Skin of body (tissue), 2 donors: ENCODE measurements around the gene PTPRD. TPM values are rescaled to one million over a fixed set of nuclear protein-coding genes. Genes with fewer than 3 reads are reported as not detected.

Experiments used
- DNase-seq: peaks from one replicate; lab custom pipeline; 2025; lab: John Stamatoyannopoulos, UW
- total RNA-seq: library from RNA; depleted of rRNA; stranded (reverse); fragments of >200 nt; gene quantifications from one replicate; pipeline ENCODE4 v1.2.3, GENCODE V29; 2014

PTPRD gene
- total RNA-seq, 1 donor from 2014 or later = 29.9 TPM

DNA sequence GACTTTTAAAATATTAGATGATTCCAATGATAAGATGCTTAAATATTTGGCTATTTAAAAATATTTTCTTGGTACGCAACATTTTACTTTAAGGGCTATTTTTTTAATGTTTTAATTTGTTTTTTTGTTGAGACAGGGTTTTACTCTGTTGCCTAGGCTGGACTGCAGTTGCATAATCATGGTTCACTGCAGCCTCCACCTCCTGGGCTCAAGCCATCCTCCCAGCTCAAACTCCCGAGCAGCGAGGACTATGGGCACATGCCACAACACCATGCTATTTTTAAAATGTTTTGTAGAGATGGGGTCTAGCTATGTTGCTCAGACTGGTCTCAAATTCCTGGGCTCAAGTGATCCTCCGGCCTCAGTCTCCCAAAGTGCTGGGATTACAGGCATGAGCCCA lies 1963.0 kb downstream of the PTPRD start:
- no peak for DNase-seq

DNA sequence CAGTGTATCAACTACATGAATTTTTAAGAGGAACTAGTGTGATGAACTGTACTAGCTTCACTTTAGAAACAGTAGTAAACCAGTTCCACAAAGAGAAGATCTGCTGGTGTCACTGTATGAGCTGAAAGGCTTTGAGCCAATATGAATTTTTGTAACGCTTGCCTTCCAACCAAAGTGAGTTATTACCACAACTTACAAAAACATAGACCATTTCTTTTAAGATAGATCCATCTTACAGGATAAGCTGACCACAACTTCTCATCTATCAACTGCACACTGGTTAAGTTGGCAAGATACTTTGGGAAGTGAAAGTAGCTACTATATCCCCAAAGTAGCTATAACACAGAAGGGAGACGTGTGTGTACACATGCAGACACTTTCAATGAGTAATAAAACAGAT lies 1963.6 kb downstream of the PTPRD start:
- no peak for DNase-seq

DNA sequence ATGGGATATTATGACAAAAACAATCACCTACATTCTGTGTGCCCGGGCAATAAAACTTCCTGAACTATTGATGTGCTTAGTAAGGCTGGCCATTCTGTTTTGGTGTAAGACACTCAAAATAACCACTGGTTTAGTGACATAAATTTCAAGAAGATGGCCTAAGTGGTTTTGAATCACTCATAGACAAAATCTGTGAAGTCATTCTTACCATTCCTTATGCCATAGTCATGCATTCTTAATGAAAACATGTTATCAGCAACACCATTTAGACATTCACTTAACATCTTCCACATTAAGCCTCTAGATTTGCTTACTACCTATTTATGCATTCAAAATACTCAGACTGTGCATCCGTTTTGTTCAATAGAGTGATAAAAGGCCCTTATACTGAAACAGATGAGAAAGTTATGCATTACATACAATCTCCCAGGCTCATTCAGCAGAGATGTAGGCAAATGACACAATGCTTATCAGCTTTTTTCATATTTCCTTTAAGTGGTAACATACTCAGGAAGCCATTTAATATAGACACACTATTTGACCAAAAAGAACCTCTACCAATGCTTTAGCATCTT lies 1964.4 kb downstream of the PTPRD start:
- no peak for DNase-seq

DNA sequence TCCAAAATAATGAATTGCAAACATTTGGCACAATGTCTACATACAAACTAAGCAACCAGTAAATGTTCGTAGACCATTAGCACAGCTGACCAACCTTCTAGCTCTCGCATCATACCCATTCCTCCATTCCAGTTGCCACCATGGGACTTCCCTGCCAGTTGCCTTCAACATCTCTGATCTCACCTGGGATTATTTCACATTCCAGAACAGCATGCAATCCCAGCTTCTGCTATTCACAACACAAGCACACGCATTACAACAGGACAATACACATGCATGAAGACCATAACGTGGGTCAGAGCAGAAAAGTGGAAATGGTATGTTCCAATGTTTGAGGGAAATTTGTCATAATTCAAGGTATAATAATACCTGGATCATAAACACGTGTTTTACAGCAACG lies 1965.0 kb downstream of the PTPRD start:
- no peak for DNase-seq

DNA sequence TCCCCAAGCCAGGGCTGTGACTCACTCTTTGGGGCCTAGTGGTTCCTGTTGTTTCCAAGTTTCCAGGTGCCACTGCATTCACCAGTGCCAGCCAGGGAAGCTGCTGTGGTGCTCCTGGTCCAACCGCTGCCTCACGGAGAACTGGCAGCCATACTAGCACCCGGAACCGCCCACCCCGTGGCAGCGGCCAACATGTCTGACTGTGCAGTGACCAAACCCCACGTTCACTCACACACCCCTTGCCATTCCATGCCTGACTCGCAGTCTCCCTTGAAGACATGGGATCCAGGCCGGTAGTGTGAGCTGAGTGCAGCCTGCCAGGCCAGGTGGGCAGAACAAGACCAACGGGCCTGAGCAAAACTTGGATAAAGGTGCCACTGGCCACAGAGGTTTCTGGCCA lies 1968.2 kb downstream of the PTPRD start:
- no peak for DNase-seq

DNA sequence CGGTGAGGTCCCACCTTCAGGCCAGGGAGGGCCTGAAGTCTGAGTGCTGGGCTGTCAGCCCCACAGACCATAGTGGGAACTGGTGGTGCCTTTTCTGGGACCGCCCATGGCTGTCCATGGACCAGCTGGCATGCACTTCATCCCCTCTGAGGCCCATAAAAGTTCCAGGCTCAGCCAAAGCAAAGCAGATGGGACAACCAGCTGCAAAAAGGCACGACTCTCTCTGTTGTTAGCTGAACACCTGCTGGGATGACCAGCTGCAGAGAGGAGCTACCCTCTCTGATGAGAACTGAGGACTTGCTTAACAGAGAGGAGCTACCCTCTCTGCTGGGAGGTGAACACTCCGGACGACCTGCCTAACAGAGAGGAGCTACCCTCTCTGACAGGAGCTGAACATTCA lies 1968.9 kb downstream of the PTPRD start:
- no peak for DNase-seq

DNA sequence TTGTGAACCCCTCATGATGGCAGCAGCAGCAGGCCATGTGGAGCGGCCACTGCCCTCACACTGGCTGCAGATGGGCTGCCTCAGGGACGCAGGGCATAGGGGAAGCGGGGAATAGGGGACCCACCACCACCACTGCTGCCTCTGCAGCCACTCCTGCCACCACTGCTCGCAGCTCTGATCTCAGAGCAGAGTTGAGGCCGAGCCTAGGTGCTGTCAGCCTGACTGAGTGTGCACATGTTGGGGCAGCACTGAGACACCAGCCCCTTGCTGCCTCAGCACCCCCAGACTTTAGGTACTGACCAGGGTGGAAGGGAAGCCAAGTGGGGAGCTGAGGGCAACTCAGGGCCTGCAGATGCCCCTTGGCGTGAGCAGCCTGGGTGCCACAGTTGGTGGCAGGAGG lies 1969.3 kb downstream of the PTPRD start:
- DNase-seq = no peak

DNA sequence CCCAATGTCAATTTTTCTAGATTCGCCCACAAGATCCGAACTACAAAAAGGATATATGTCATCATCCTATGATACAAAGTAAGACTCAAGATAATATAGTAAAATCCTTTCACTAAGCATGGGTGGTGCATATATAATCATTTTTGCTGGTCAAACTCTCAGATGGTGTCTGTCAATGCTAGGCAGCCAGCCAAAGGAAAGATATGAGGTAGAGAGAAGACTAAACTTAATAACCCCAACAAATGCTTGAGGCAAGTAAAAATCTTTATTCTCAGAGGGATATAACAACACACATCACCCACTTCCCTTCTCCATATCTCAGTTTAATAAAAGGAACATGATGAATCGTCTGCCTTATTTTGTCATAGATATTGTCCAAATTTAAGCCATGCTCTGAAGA lies 1972.0 kb downstream of the PTPRD start:
- no peak for DNase-seq

DNA sequence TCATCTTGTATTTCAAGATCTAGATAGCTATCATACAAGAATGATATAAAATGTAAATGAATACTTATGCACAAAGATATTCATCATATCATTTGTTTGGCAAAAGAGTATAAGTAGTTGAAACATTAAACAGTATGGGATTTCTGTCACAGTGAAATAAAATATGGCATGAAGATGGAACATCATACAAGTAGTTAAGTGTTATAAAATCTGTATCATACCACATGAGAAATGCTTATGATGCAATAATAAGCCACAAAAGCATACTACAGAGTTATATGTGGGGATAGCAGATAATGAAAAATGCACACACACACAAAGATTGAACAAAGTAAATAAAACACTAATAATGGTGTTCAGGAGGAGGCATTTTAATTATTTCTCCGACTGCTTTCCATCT lies 1975.2 kb downstream of the PTPRD start:
- DNase-seq = peak; percentile 19

DNA sequence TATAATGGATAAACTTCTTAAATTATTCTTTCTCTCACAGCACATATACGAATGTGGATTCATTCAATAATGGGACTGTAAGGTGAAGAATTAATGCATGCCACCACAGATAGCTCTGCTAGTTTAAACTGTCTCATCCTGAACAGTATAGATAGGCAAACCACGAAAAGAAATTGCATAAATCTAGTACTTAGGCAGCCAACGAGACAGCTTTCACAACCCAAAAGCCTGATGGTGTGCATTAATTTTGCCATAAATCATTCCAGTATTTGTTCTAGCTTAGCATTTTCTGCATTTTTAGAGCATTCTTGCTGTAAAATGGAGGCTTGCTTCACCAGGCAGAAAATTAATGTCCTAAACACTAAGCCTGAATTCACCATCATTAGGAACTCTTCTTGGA lies 1979.0 kb downstream of the PTPRD start:
- peak; percentile 20 for DNase-seq

DNA sequence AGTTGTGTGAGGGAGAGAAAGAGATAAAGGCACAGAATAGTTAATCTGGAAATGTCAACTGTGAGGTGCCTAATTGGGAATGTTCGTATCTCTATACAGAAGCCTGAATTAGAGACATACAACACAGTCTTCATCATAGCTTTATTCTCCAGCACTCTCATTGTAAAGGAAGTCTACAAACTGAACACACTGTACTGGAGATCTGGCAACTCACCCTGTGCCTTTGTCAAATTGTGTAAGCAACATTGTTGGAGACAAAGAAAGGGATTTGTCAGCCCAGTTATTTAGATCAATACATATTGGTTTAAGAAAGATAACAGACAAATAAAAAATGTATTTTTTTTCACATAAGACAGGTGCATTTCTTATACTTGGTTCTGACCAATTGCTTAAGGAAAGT lies 1980.3 kb downstream of the PTPRD start:
- no peak for DNase-seq

DNA sequence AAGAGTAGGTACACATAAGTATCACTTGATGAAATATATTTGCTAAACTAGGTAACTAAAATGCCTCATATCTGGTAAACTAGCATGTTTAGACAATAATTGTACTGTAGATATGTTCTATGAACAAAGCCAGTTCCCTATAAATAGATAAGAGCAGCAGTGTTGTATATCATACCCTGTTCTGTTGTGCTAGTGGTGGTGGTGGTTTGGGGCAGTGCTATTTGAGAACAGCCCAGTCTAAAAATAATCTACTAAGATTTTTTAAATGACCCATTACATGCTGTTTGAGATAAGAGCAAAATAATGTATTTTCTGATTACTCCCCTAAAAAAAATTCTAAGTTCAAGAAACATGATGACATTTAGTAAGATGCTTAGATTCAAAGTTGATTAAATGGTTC lies 1984.0 kb downstream of the PTPRD start:
- DNase-seq = no peak

DNA sequence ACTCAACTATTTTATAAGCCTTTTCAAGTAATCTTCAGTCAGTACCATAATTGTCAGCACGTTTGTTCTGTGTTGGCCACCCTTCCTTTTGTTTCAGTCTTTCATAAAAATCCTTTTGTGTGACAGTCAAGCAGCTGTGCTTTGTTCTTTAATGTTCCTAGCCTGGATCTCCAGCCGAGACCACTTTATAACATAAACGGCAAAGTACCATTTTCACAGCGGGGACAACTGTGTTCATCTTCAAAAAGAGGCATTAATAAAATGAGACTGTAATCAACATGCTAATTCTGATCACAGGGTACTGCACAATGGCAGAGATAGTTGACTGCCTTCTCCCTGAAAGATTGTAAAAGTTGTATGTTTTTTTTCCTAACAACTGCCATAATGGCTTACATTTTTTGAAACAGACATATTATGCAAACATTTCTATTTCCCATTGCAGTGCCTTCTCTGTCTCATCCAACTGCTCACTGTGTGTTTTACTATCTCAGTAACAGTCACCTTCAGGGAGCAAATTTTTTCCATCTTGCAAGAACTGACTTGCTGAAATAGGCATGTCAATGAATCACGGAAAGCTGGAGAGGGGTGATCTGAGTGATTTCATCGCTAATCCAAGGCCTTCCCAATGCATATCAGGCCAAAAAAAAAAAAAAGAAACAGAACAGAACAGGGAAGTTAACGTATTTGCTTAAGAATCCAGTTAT lies 1984.7 kb downstream of the PTPRD start:
- DNase-seq = peak; percentile 40

DNA sequence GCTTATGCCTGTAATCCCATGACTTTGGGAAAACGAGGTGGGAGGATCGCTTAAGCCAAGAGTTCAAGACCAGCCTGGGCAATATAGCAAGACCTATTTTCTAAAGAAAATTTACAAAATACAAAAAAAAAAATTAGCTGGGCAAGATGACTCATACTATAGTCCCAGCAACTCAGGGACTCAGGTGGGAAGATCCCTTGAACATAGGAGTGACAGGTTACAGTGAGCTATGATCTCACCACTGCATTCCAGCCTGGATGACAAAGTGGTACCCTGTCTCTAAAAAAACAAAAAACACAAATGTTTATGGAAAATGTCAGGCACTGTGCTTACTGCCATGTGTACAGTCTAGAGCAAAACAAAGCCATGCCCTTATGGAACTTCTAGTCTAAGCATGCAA lies 1989.9 kb downstream of the PTPRD start:
- DNase-seq = no peak

DNA sequence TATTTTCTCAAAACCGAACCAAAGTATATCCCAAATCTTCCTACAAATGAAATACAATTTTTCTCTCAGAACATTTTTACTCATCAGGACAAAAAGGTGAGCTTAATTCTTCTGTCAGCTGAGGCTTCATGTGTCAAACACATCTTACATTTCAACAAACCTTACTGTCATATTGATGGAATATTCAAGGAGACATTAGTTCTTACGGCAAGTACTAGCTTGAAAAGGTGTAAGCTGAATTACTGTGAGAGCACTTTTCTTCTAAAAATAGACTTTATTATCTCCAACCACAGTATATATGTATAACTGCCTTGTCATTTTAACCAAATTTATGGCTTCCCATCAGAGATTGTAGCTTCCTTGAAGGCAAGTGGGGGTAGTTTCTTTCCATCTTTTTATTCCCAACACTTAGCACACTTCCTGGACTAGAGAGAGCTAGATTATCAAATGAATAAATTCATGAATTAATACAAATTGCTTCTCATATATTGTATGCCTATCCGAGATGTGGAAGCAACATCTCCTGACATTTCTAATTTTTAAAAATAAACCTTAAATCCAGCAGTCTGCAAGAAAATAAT lies 1990.5 kb downstream of the PTPRD start:
- no peak for DNase-seq

DNA sequence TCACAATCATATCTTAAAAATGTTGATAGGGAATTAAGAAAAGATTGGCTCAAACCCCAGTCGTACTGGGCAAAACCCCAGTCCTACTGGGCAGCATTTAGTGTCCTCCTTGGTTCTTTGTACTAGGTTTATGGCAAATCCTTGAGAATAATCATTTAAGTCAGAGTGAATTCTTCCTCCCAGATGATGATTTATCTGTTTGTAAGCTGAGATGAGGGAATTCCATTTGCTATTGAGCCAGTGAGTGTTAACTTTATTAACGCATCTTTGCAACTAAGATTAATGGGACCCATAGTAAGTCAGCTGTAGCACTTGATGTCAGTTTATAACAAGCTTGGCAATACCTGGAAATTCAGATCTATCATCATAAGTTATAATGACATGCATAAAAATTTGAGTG lies 1991.4 kb downstream of the PTPRD start:
- no peak for DNase-seq

DNA sequence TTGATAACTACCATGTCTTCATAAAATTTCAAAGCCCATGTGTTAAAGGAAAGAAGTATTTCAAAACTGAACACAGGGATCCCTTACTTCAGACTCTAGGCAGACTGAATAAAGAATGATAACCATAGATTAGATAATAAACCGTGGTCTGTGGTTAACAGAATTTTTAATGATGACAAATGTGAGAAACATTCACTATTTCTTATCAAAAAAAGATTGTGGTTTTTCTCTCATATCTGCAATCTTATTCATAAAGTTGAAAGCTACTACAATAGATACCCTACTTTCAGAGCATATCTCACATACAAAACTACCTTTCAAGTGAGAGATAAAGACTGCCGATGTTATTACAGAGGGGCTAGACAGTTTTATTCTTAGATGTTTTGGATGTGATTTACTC lies 1996.4 kb downstream of the PTPRD start:
- no peak for DNase-seq

DNA sequence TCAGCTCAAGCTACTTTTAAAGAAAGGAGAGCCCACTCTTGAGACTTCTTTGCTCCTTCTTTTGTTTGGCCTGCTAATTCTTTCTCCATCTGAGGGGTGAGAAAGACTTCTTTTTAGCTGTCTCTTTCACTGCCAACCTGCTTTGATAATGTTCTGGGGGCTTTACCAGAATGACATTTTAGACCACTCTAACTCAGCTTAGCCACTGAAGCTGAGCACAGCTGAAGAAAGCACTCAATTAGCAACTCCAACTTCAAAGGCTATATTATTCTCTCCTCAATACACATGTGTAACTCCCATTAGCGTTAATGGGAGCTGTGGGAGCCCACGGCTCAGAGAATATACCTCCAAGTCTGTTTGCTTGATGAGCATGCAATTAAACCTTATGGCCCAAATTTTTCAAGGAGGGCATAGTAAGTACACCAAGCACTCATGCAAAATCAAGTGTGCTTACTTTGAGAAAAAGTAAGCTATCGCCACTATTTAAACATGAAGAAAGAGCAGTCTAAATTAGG lies 1997.8 kb downstream of the PTPRD start:
- no peak for DNase-seq

DNA sequence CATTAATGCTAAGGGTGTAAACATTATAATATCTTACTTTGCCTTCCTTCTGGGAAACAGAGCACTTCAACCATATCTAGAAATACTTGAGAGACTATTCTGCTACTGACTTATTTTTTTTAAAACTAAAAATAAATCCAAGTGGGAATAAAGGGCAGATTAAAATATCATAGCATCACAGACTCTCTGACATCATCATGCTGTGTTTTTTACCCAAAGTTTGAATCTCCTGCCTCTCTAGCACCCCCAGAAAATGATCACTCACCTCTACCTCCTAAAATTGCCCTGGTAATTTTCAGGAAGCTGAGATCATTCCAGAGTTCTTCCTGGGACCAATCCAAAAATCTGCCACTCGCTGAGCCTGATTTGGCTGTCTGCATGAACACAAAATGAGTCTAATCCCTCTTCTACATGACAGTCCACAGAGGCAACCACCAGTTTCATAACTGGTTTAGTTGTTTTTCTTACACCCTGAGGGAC lies 1999.4 kb downstream of the PTPRD start:
- DNase-seq = no peak

DNA sequence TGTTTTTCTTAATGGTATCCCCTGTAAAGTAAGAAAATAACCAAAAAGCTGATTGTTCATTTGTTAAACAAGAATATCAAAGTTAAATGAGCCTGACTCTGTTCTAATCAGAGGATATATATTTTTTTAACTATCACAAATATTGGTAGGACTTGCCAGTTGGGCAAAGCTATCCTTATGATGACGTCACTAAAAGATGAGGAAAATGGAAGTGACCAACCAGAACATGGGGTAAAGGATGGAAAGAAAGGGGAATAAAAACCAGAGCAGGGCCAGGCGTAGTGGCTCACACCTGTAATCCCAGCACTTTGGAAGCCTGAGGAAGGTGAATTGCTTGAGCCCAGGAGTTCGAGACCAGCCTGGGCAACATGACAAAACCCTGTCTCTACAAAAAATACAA lies 2001.6 kb downstream of the PTPRD start:
- DNase-seq = no peak

DNA sequence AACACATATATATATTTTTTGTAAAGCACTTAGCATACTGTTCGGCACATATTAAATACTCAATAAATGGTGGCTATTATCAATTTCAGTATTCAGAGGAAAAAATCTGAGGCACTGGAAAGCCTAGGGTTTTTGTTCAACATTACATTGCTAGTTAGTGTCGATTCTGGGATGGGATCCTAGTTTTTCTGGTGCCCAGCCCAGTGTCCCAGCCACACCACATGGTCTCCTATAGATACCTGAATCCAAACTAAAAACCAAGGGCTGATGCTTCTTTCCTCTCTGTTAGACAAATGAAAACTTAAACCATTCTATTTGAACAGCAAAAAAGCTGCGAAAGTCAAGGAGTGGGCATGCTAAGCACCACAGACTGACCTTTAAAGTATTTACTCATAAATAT lies 2002.5 kb downstream of the PTPRD start:
- DNase-seq = no peak

DNA sequence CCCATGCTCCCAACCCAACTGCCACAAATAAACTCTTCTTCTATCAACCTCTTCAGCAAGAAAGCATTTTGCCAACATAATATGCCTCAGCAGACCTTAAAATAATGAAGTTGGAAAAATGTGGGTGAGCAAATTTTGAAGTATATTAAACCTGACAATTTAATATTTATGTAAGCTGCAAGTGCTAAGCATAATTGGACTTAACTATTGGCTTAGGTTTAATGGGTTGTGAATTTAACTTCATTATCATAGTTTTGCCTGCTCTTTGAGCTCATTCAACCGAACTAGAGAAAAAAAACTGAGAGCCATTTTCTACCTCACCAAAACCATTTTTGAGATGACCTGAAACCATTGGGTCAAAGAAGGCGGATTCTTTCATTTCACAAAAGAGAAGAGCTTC lies 2007.7 kb downstream of the PTPRD start:
- no peak for DNase-seq

DNA sequence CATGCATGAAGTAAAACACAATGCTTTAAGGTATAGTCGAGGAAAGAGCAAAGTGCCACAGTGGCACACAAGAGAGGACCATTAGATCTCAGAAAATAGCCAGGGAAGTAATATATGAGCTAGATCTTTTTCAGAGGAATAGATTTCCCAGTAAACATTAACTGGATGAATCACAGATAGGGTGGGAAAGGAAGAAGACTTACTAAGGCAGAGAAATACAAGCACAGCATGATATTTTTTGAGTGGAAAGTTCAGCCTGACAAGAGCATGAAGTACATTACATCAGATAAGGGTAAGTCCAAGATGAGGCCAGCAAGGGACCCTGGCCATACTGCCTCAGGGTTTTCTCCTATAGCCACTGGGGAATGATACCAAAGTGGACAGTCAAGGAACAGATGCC lies 2008.6 kb downstream of the PTPRD start:
- no peak for DNase-seq
